Spleen (tissue), 7 donors: ENCODE results near the gene VAMP8.

Source experiments
- POLR2A ChIP-seq, 3 donors: fragments of 450-650 bp; IDR thresholded peaks; one replicate each; pipeline ENCODE4 v1.5.1; 2017; ENCODE audit warnings: antibody characterized with exemption in 3 of 3, mild to moderate bottlenecking in 1 of 3
- TF ChIP-seq, protein P1 (sequence below), 11 experiments: fragments of 200-600 bp in 7 of 11; fragments of 450-650 bp in 4 of 11; sonication (generic) in 4 of 11; IDR thresholded peaks in 8 of 11; conservative IDR thresholded peaks in 3 of 11; 1 replicate in 7 of 11; 2 replicates in 4 of 11; pipeline versions ENCODE4 v1.4.0 to v1.8.0; 2016 to 2021; ENCODE audit warnings: antibody characterized with exemption in 11 of 11, inconsistent platforms in 4 of 11, mild to moderate bottlenecking in 1 of 11
- donor health status: DM: no; HTN: no; CAD: no; lungs with moderate emphysema.
- donor health status: DM: no; HTN: no; CAD: no.
- donor health status: DM: no; HTN: no; CAD: no.

DNA sequence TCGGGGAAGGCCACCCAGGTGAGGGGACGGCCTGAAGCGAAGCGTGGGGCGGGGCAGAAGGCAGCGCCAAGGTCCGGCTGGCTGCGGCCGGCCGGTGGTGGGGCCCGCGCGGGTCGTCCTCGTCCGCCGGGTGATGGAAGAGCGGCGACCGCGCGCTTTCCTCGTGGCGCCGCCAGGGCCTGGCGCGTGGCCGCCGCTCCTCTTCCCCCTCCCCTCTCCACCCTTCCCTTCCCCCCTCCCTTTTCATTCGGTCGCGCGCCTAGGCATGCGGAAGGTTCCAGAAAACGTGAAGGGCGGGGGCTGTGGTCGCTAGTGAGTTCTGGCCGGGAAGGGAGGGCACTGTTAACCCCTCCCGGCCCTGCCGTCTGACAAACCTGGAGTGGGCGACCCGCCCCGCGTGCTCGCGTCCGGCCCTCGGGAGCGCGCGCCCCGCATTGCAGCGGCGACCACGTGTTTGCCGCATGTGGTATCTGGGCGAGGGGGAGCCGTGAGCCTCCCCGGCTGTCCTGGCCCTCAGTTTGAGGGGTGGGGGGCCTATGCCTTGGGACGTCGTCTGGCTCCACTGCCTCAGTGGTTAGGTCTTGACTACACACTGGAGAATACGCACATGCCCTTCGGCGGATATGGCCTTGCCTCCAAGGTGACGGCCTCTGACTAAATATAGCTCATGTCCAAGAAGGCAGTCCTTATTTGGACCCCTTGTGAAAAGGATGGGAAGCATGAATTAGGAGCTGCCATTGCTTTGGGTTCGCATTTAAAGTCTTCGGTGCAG is 37.8 kb upstream of the VAMP8 start:
- TF ChIP-seq, protein P1, sequence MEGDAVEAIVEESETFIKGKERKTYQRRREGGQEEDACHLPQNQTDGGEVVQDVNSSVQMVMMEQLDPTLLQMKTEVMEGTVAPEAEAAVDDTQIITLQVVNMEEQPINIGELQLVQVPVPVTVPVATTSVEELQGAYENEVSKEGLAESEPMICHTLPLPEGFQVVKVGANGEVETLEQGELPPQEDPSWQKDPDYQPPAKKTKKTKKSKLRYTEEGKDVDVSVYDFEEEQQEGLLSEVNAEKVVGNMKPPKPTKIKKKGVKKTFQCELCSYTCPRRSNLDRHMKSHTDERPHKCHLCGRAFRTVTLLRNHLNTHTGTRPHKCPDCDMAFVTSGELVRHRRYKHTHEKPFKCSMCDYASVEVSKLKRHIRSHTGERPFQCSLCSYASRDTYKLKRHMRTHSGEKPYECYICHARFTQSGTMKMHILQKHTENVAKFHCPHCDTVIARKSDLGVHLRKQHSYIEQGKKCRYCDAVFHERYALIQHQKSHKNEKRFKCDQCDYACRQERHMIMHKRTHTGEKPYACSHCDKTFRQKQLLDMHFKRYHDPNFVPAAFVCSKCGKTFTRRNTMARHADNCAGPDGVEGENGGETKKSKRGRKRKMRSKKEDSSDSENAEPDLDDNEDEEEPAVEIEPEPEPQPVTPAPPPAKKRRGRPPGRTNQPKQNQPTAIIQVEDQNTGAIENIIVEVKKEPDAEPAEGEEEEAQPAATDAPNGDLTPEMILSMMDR (IDR thresholded peaks at IDR 0.05 in 8 of 11, conservative IDR thresholded peaks at IDR 0.05 in 3 of 11): no peak
- no peak for TF ChIP-seq POLR2A (IDR thresholded peaks at IDR 0.05)
